VCaP (cell line): ENCODE results near the gene DDX31.

ENCODE experiments used
- H3K27ac ChIP-seq: fragments of 450-650 bp; 2 replicates; pipeline ENCODE4 v1.5.1; 2017
- CTCF ChIP-seq: fragments of 450-650 bp; conservative IDR thresholded peaks from 2 replicates; pipeline ENCODE4 v1.5.1; 2017; ENCODE audit warnings: mild to moderate bottlenecking, moderate library complexity

DDX31 gene

DNA sequence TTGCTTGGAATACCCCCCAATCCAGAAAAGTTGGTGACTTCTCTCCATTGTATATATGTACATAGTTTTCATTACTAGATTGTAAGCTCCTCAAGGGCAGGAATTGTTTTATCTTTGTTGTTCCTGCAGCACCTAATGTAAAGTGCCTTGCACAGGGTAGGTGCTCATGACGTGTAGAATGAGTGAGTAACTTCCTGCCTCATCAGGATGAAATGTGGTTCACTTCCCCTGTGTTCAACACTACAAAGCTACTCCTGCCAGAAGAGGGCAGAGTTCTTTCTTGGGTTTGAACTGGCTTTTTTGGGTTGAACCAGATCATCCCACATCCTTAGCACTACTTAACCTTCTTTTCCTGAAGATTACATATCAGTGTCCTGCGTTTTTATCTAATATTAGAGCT, 24.4 kb upstream of the DDX31 start:
- no peak overlapping the region for H3K27ac ChIP-seq
- peak; percentile 64 for TF ChIP-seq CTCF

- no peak overlapping the region for H3K27ac ChIP-seq
- no peak for TF ChIP-seq CTCF
Observed at GRCh38 chr9:132690696-132691095, 20.9 kb upstream of the DDX31 start.

DNA sequence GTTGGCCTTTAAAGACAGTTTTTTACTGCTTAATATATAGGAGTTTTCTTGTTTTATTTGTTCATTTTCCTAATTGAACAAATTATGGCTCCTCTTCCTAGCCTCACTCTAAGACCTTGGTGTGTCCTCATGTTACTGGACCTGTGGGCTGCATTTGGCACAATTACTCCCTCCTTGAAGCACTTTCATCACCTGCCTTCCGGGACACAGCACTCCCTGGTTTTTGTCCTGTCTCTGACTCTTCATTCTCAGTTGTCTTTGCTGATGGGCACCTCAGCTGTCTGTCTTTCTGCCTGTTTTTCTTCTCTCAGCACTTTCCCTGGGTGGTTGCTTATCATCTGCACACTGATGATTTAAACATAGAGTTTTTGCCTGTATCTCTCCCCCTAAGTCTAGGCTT, 14.1 kb upstream of the DDX31 start:
- no peak for TF ChIP-seq CTCF
- no peak overlapping the region for H3K27ac ChIP-seq

DNA sequence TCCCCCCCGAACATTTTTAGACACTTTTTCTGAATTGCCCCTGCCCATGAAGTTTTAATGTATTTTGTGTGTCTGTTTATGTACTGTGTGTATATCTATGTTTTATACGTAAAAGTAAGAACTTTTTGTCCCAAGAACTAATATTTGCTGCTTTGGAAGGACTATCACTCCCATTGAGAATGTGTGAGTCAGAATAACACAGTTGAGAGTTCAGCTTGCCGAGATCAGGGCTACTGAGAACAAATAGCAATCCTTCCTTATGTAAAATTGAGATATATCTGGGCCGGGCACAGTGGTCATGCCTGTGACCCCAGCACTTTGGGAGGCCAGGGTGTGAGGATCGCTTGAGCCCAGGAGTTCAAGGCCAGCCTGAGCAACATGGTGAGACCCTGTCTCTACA, 11.8 kb upstream of the DDX31 start:
- TF ChIP-seq CTCF = no peak
- no peak overlapping the region for H3K27ac ChIP-seq

- no peak overlapping the region for H3K27ac ChIP-seq
- no peak for TF ChIP-seq CTCF
Observed at GRCh38 chr9:132679946-132680625, 10.3 kb upstream of the DDX31 start.

- no peak for TF ChIP-seq CTCF
- H3K27ac ChIP-seq = no peak overlapping the region
Observed at GRCh38 chr9:132677976-132678375, 8.2 kb upstream of the DDX31 start.

GRCh38 chr9:132674485-132674884, 4.7 kb upstream of the DDX31 start:
- TF ChIP-seq CTCF = no peak
- peak overlapping the region; percentile 99; the same call in 1 of the 2 replicates for H3K27ac ChIP-seq
